Psoas muscle (tissue), 8 donors: Measurements from ENCODE around the gene C12orf57. TPM values are rescaled to one million over a fixed set of nuclear protein-coding genes. Genes with fewer than 3 reads are reported as not detected.

Experiments
- ATAC-seq, 4 donors: fragments of 200-7000 bp; cut with Tn5 transposase; one replicate each; pipeline ENCODE4 v1.9.1; 2020; ENCODE audit warnings: moderate library complexity in 3 of 4, mild to moderate bottlenecking in 2 of 4
- DNase-seq, 2 donors: peaks; one replicate each; pipeline ENCODE4 v3.0.0-alpha.2; 2020
- H3K27ac ChIP-seq: fragments of 200-600 bp; one replicate; pipeline ENCODE4 v1.8.0; 2022
- H3K27me3 ChIP-seq, 3 donors: fragments of 200-600 bp in 1 of 3; one replicate each; pipeline versions ENCODE4 v1.6.1 to v1.8.0; 2013 to 2022; ENCODE audit warnings: low read length in 2 of 3, mild to moderate bottlenecking in 2 of 3, moderate library complexity in 1 of 3; ENCODE audit not compliant: insufficient read depth in 3 of 3
- H3K36me3 ChIP-seq, 2 donors: fragments of 200-600 bp in 1 of 2; one replicate each; pipeline versions ENCODE4 v1.6.1 to v1.8.0; 2013 to 2022; ENCODE audit warnings: low read depth in 1 of 2, mild to moderate bottlenecking in 1 of 2, moderate library complexity in 1 of 2; ENCODE audit not compliant: insufficient read depth in 1 of 2
- H3K4me1 ChIP-seq: fragments of 200-600 bp; one replicate; pipeline ENCODE4 v1.8.0; 2022
- H3K4me3 ChIP-seq: fragments of 200-600 bp; one replicate; pipeline ENCODE4 v1.8.0; 2022; ENCODE audit warnings: mild to moderate bottlenecking
- H3K9me3 ChIP-seq: fragments of 200-600 bp; one replicate; pipeline ENCODE4 v1.8.0; 2022
- CTCF ChIP-seq: fragments of 200-600 bp; IDR thresholded peaks from one replicate; pipeline ENCODE4 v1.8.0; 2022; ENCODE audit warnings: antibody characterized with exemption
- WGBS, 3 donors: extraction: QIAGEN DNeasy Blood & Tissue Kit; methylation state at CpG; one replicate each; pipeline versions ENCODE4 v1.1.6 to v1.1.7; 2013; 5-methylcytosine and 5-hydroxymethylcytosine counted together
- intact Hi-C, 2 donors: fragments of 100-400 bp; cut with DNase I; formaldehyde crosslinking; loops; one replicate each; pipeline versions ENCODE4 v1.11.0 to v1.14.2; 2022
- polyA plus RNA-seq, 3 donors: library from polyadenylated mRNA; stranded (reverse); fragments of 200-250 nt; gene quantifications; one replicate each; pipeline ENCODE4 v1.2.3, GENCODE V29; 2013
- total RNA-seq, 4 donors: library from RNA; stranded (reverse); fragmentation: NEBNext Ultra II Directional in 2 of 4; extraction: Animal tissue kit (Norgen Biotek cat#: 25700) in 2 of 4; gene quantifications; one replicate each; pipeline versions ENCODE4 v1.2.1 to v1.2.4, GENCODE V29; 2021 to 2023
- donor health status: healthy with polysubstance abuse.
- donor health status: DM: no; HTN: no; CAD: no; lungs with moderate emphysema.
- donor health status: Bipolar disorder and iron deficiency.
- donor health status: healthy.
- donor health status: DM: yes; HTN: yes; CAD: no.
- donor health status: DM: no; HTN: no; CAD: no.
- donor health status: DM: no; HTN: no; CAD: no.
- donor health status: DM: yes; HTN: yes; CAD: no.

Gene C12orf57
- total and polyA plus RNA-seq, 7 donors: 80.4 to 269 (median 110) TPM

GRCh38 chr12:6960593-6961277 lies 16.9 kb downstream of the C12orf57 start:
- 75 to 82% (median 78%) methylated on average over 13 of the region's 13 CpGs for WGBS, 3 donors
- intact Hi-C loops: loop anchor here (2.0 to 5.0 kb wide), 2 partner anchors 16 to 38 kb away; partner anchors contain the start of gene C12orf57 (in 1 of the 2)
- DNase-seq (peak; percentile 14 to 46), ATAC-seq (peak in 2 of 4 donors; percentile 26 to 27)
- peaks cover 0 to 11% of the 10 kb centered on the region in 2 donors for H3K36me3 ChIP-seq
- TF ChIP-seq CTCF: no peak
- peak overlapping the region; percentile 13 for H3K4me3 ChIP-seq
- H3K27me3 ChIP-seq: no peaks in the 10 kb centered on the region
- H3K27ac ChIP-seq: peak overlapping the region; percentile 72
- no peaks in the 10 kb centered on the region for H3K9me3 ChIP-seq
- H3K4me1 ChIP-seq: peaks cover 14% of the 10 kb centered on the region

GRCh38 chr12:6961278-6961694 lies 17.5 kb downstream of the C12orf57 start:
- intact Hi-C loops: loop anchor here (2.0 to 5.0 kb wide), 2 partner anchors 16 to 39 kb away; partner anchors contain the start of gene C12orf57 (in 1 of the 2)
- H3K36me3 ChIP-seq: peaks cover under 1 to 16% of the 10 kb centered on the region in 2 donors
- H3K4me3 ChIP-seq: peak overlapping the region; percentile 13
- no peak for TF ChIP-seq CTCF
- DNase-seq (peak; percentile 80 to 86), ATAC-seq (peak; percentile 40 to 73 (median 70))
- peaks cover 14% of the 10 kb centered on the region for H3K4me1 ChIP-seq
- H3K27ac ChIP-seq: peak overlapping the region; percentile 72
- H3K9me3 ChIP-seq: no peaks in the 10 kb centered on the region
- WGBS, 3 donors: 37 to 55% (median 48%) methylated on average over 24 of the region's 24 CpGs
- no peaks in the 10 kb centered on the region for H3K27me3 ChIP-seq

GRCh38 chr12:6961695-6962284 lies 18.0 kb downstream of the C12orf57 start:
- Histone ChIP-seq H3K9me3 (no peaks in the 10 kb centered on the region), H3K36me3 (peaks cover 2 to 21% of the 10 kb centered on the region in 2 donors), H3K4me1 (peaks cover 14% of the 10 kb centered on the region), H3K4me3 (peak overlapping the region; percentile 13), H3K27ac (peak overlapping the region; percentile 72), H3K27me3 (no peaks in the 10 kb centered on the region)
- ATAC-seq (peak; percentile 2 to 50 (median 46)), DNase-seq (peak; percentile 69 to 81)
- peak; percentile 17 for TF ChIP-seq CTCF
- intact Hi-C loops: loop anchor here (2.0 to 5.0 kb wide), 2 partner anchors 17 to 39 kb away; partner anchors contain the start of gene C12orf57 (in 1 of the 2)
- 27 to 31% (median 27%) methylated on average over 16 of the region's 16 CpGs for whole genome bisulfite sequencing, 3 donors

- TF ChIP-seq CTCF: no peak
- peak overlapping the region; percentile 72 for H3K27ac ChIP-seq
- no peaks in the 10 kb centered on the region for H3K9me3 ChIP-seq
- H3K27me3 ChIP-seq: no peaks in the 10 kb centered on the region
- DNase-seq: peak in 1 of 2 donors; percentile 14
- H3K4me3 ChIP-seq: peak overlapping the region; percentile 13
- ATAC-seq: no peak
- intact Hi-C loops: loop anchor here in 1 of 2 donors (5.0 kb wide), 1 partner anchor 40 kb away; no protein-coding TSS in a partner anchor
- H3K4me1 ChIP-seq: peaks cover 14% of the 10 kb centered on the region
- H3K36me3 ChIP-seq: peaks cover 8 to 28% of the 10 kb centered on the region in 2 donors
- WGBS, 3 donors: 72 to 78% (median 75%) methylated on average over 25 of the region's 25 CpGs
These were observed 18.6 kb downstream of the C12orf57 start for GRCh38 chr12:6962285-6963015.
